KMS-11 (cell line): ENCODE measurements around the gene KLHL6.
"Not testable (repeated sequence)": the region's sequence is repeated elsewhere in the genome, so short reads cannot be mapped to it uniquely, and the experiment has no call there.

Experiments used
- H2AFZ ChIP-seq: fragments of 200-600 bp; sonication (generic); 2 replicates; pipeline ENCODE4 v1.6.1; 2016; ENCODE audit warnings: antibody characterized with exemption, mixed run types, low read depth
- H3K27ac ChIP-seq: fragments of 200-600 bp; sonication (generic); 2 replicates; pipeline ENCODE4 v1.6.1; 2016; ENCODE audit warnings: mild to moderate bottlenecking, mixed run types
- H3K27me3 ChIP-seq: fragments of 200-600 bp; sonication (generic); 2 replicates; pipeline ENCODE4 v1.6.1; 2017; ENCODE audit warnings: mild to moderate bottlenecking, low read depth, mixed run types, moderate library complexity; ENCODE audit not compliant: insufficient read depth
- H3K36me3 ChIP-seq: fragments of 200-600 bp; sonication (generic); 2 replicates; pipeline ENCODE4 v1.6.1; 2017; ENCODE audit warnings: mild to moderate bottlenecking, mixed run types; ENCODE audit not compliant: insufficient read depth
- H3K4me1 ChIP-seq: fragments of 200-600 bp; sonication (generic); 2 replicates; pipeline ENCODE4 v1.6.1; 2016; ENCODE audit warnings: mild to moderate bottlenecking, low read depth, mixed run types; ENCODE audit not compliant: poor library complexity, severe bottlenecking
- H3K4me2 ChIP-seq: fragments of 200-600 bp; sonication (generic); 2 replicates; pipeline ENCODE4 v1.7.0; 2016; ENCODE audit warnings: mild to moderate bottlenecking, mixed run types
- H3K4me3 ChIP-seq: fragments of 200-600 bp; sonication (generic); IDR thresholded peaks from 2 replicates; pipeline ENCODE4 v1.6.1; 2017; ENCODE audit warnings: low read depth, low read length, mixed read lengths; ENCODE audit not compliant: insufficient read depth
- H3K79me2 ChIP-seq: fragments of 200-600 bp; sonication (generic); 2 replicates; pipeline ENCODE4 v1.6.1; 2016; ENCODE audit warnings: low read depth, mixed run types; ENCODE audit not compliant: insufficient read depth
- H3K9ac ChIP-seq: fragments of 200-600 bp; sonication (generic); 2 replicates; pipeline ENCODE4 v1.6.1; 2016; ENCODE audit warnings: mild to moderate bottlenecking, mixed run types
- H4K20me1 ChIP-seq: fragments of 200-600 bp; sonication (generic); 2 replicates; pipeline ENCODE4 v1.6.1; 2016; ENCODE audit warnings: mild to moderate bottlenecking, mixed run types; ENCODE audit not compliant: insufficient read depth
- CTCF ChIP-seq: fragments of 200-600 bp; sonication (generic); conservative IDR thresholded peaks from 2 replicates; pipeline ENCODE4 v1.6.1; 2017; ENCODE audit warnings: low read depth, mild to moderate bottlenecking, antibody characterized with exemption, low read length, moderate library complexity, mixed read lengths

KLHL6 gene

DNA sequence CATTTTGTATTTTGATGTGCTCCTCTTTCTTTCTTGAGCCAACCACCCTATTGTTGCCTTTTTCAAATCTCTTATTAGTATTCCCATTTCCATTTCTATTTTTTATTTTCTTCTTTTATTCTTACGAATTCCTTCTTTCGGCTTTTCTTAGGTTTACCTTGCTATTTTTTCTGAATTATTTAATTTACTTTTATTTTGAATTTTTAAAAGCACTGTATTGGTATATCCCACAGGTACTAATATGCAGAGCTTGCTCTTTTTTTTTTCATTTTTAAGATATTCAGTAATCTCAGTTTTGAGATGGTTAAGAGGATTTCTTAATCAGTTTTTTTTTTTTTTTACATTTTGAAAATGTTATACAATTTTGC is 108.7 kb downstream of the KLHL6 start:
- H3K27me3 ChIP-seq = no peaks in the 10 kb centered on the region; the same call in 1 of the 2 replicates
- H3K4me1 ChIP-seq = peaks cover 22% of the 10 kb centered on the region
- peak overlapping the region; percentile 12; the same call in 1 of the 2 replicates for H3K27ac ChIP-seq
- no peak for TF ChIP-seq CTCF
- H3K4me3 ChIP-seq = peak overlapping the region; percentile 74
- H3K9ac ChIP-seq = peak overlapping the region; percentile 62; the same call in 1 of the 2 replicates
- peak overlapping the region; percentile 96 for H2AFZ ChIP-seq
- peak overlapping the region; percentile 72 for H3K4me2 ChIP-seq
- H4K20me1 ChIP-seq = no peaks in the 10 kb centered on the region
- H3K36me3 ChIP-seq = no peaks in the 10 kb centered on the region
- H3K79me2 ChIP-seq = no peaks in the 10 kb centered on the region

DNA sequence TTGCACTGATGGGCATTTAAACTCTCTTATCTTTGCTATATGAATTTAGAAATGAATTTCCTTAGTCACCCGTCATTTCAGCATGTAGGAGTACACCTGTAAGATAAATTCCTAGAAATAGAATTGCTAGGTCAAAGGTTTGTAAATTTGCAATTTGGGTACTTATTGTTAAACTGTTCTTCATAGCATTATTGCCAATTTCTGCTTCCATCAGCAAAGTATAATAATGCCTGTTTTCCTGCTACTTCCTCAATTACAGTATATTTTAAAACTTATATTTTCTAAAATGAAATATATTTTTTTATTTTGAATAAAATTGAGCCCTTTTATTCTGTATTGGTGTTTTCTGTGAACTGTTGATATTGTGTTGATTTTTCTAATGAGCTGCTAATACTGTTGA is 110.8 kb downstream of the KLHL6 start:
- TF ChIP-seq CTCF = no peak
- Histone ChIP-seq H4K20me1 (no peaks in the 10 kb centered on the region), H2AFZ (no peak overlapping the region), H3K4me1 (peaks cover 22% of the 10 kb centered on the region), H3K27me3 (no peaks in the 10 kb centered on the region; the same call in 1 of the 2 replicates), H3K9ac (no peak overlapping the region), H3K36me3 (no peaks in the 10 kb centered on the region), H3K4me3 (no peak overlapping the region), H3K27ac (no peak overlapping the region), H3K79me2 (no peaks in the 10 kb centered on the region), H3K4me2 (no peak overlapping the region)

DNA sequence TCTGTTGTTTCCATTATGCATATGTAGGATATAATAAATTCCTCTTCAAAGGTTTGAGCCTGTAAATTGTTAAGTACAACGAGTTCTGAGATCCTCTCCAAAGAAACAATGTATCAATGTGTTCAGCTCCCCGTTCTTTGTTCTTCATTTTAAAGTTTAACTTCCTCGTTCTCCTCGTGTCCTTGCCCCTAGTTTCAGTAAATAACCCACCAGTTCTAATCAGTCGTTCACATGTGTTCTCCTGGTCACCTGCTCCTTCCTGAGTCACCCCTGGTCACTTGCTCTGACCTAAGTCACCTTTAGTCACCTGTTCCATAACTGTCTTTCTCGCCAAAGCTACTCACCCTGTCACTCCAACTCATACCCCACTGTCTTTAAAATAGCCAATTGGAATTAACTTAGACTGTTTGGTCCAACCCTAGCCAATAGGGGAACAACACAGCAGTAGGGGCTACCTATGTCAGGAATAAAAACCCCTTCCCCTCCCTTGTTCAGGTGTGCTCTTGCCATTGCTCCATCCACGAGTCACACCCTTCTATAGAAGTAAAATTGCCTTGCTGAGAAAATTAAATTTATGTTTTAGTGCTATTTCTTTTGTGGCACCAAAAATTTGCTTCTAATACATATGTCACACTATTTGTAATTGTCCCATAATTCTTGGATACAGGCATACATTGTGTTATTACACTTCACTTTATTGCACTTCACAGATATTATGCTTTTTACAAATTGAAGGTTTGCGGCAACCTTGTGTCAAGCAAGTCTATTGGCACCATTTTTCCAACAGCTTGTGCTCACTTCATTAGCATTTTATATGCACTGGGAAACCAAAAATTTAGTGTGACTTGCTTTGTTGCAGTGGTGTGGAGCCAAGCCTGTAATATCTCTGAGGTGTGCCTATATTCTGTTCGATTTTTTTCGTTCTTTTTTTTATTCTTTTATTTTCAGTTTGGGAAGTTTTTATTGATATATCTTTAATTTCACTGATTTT is 111.8 kb downstream of the KLHL6 start:
- H2AFZ ChIP-seq = no peak overlapping the region
- peaks cover 17% of the 10 kb centered on the region for H3K4me1 ChIP-seq
- H3K27ac ChIP-seq = no peak overlapping the region
- H4K20me1 ChIP-seq = no peaks in the 10 kb centered on the region
- H3K79me2 ChIP-seq = no peaks in the 10 kb centered on the region
- no peak overlapping the region for H3K9ac ChIP-seq
- H3K36me3 ChIP-seq = no peaks in the 10 kb centered on the region
- H3K4me3 ChIP-seq = no peak overlapping the region
- no peaks in the 10 kb centered on the region; the same call in 1 of the 2 replicates for H3K27me3 ChIP-seq
- no peak overlapping the region for H3K4me2 ChIP-seq
- TF ChIP-seq CTCF = no peak

DNA sequence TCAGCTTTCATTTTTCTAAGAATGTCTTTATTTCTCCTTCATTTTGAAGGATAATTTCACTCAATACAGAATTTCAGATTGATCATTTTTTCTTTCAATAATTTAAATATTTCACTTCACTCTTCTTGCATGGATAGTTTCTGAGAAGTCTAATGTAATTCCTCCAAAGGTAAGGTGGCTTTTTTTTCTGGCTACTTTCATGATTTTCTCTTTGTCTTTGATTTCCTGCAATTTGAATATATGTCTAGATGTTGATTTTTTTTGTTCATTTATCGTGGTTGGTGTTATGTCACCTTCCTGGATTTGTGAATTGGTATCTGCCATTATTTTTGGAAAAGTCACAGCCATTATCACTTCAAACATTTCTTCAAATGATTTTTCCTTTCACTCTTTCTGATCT is 112.5 kb downstream of the KLHL6 start:
- no peak overlapping the region for H3K9ac ChIP-seq
- peaks cover 16% of the 10 kb centered on the region for H3K4me1 ChIP-seq
- no peaks in the 10 kb centered on the region for H3K79me2 ChIP-seq
- no peak overlapping the region for H3K4me2 ChIP-seq
- no peaks in the 10 kb centered on the region; the same call in 1 of the 2 replicates for H3K27me3 ChIP-seq
- no peak overlapping the region for H3K4me3 ChIP-seq
- no peak for TF ChIP-seq CTCF
- no peaks in the 10 kb centered on the region for H3K36me3 ChIP-seq
- H3K27ac ChIP-seq = no peak overlapping the region
- no peaks in the 10 kb centered on the region for H4K20me1 ChIP-seq
- H2AFZ ChIP-seq = no peak overlapping the region

DNA sequence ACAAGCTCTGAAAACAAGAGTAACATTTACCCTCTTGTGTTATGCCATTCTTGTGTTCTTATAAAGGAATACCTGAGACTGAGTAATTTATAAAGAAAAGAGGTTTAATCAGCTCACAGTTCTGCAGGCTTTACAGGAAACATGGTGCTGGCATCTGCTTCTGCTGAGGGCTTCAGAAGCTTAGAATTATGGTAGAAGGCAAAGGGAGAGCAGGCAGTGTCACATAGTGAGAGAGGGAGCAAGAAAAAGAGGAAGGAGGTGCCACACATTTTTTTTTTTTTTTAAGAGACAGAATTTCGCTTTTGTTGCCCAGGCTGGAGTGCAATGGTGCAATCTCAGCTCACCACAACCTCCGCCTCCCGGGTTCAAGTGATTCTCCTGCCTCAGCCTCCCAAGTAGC is 115.0 kb downstream of the KLHL6 start:
- H3K27ac ChIP-seq, H3K4me2 ChIP-seq, H4K20me1 ChIP-seq, H3K79me2 ChIP-seq, H2AFZ ChIP-seq, H3K9ac ChIP-seq, H3K4me3 ChIP-seq, H3K36me3 ChIP-seq, H3K27me3 ChIP-seq: not testable (repeated sequence)
- peaks cover 31% of the 10 kb centered on the region for H3K4me1 ChIP-seq
